ENCODE measurements around the gene COMMD2.

Gene COMMD2

GRCh38 chr3:149763565-149764195 is 11.4 kb upstream of the COMMD2 start:
- DNase-seq: no peak
- Histone ChIP-seq H3K79me2 (ENCODE audit: insufficient read depth, low read length) (no peaks in the 10 kb centered on the region), H3K27me3 (ENCODE audit: insufficient read depth, low read length, poor library complexity) (peaks cover 17% of the 10 kb centered on the region), H4K20me1 (ENCODE audit: insufficient read depth, low read length) (no peaks in the 10 kb centered on the region), H3K4me3 (ENCODE audit: low read depth in 1 of 2, low read length in 2 of 2) (no peak overlapping the region), H3K4me1 (ENCODE audit: insufficient read depth, low read length) (no peaks in the 10 kb centered on the region), H2AFZ (ENCODE audit: low read depth, low read length) (no peak overlapping the region), H3K9me3 (ENCODE audit: insufficient read depth, low read length, severe bottlenecking) (no peaks in the 10 kb centered on the region), H3K9ac (ENCODE audit: low read depth, low read length) (no peak overlapping the region), H3K36me3 (ENCODE audit: insufficient read depth, low read length) (no peaks in the 10 kb centered on the region), H3K4me2 (ENCODE audit: insufficient read depth, low read length) (no peak overlapping the region), H3K27ac (ENCODE audit: low read length) (no peak overlapping the region)
- no peak for ATAC-seq (ENCODE audit: insufficient read depth, low read depth)
- TF ChIP-seq EZH2 (IDR thresholded peaks at IDR 0.05; ENCODE audit: borderline replicate concordance, low read depth, low read length, severe bottlenecking) (no peak), CTCF (IDR thresholded peaks at IDR 0.05; ENCODE audit: borderline replicate concordance, extremely low read depth, low read length, poor library complexity, severe bottlenecking) (no peak)

GRCh38 chr3:149753717-149754116 is 1.4 kb upstream of the COMMD2 start:
- Histone ChIP-seq H2AFZ (ENCODE audit: low read depth, low read length) (peak overlapping the region; percentile 97), H3K9me3 (ENCODE audit: insufficient read depth, low read length, severe bottlenecking) (no peaks in the 10 kb centered on the region), H3K4me2 (ENCODE audit: insufficient read depth, low read length) (peak overlapping the region; percentile 87; the same call in 1 of the 2 replicates), H3K27ac (ENCODE audit: low read length) (no peak overlapping the region), H3K27me3 (ENCODE audit: insufficient read depth, low read length, poor library complexity) (no peaks in the 10 kb centered on the region), H3K79me2 (ENCODE audit: insufficient read depth, low read length) (peaks cover 12% of the 10 kb centered on the region), H4K20me1 (ENCODE audit: insufficient read depth, low read length) (no peaks in the 10 kb centered on the region), H3K4me3 (ENCODE audit: low read depth in 1 of 2, low read length in 2 of 2) (no peak overlapping the region), H3K36me3 (ENCODE audit: insufficient read depth, low read length) (peaks cover 9% of the 10 kb centered on the region; the same call in 1 of the 2 replicates), H3K4me1 (ENCODE audit: insufficient read depth, low read length) (peaks cover 28% of the 10 kb centered on the region), H3K9ac (ENCODE audit: low read depth, low read length) (no peak overlapping the region)
- DNase-seq (no peak), ATAC-seq (ENCODE audit: insufficient read depth, low read depth) (no peak)
- TF ChIP-seq CTCF (IDR thresholded peaks at IDR 0.05; ENCODE audit: borderline replicate concordance, extremely low read depth, low read length, poor library complexity, severe bottlenecking) (no peak), EZH2 (IDR thresholded peaks at IDR 0.05; ENCODE audit: borderline replicate concordance, low read depth, low read length, severe bottlenecking) (no peak)

GRCh38 chr3:149752788-149753136 is 473 bp upstream of the COMMD2 start:
- Histone ChIP-seq H3K9me3 (ENCODE audit: insufficient read depth, low read length, severe bottlenecking) (no peaks in the 10 kb centered on the region), H2AFZ (ENCODE audit: low read depth, low read length) (peak overlapping the region; percentile 97), H3K27ac (ENCODE audit: low read length) (peak overlapping the region; percentile 73), H3K9ac (ENCODE audit: low read depth, low read length) (peak overlapping the region; percentile 72), H3K4me2 (ENCODE audit: insufficient read depth, low read length) (peak overlapping the region; percentile 87), H3K4me3 (ENCODE audit: low read depth in 1 of 2, low read length in 2 of 2) (peak overlapping the region; percentile 54 to 89; a peak in 3 of 4 replicates), H3K27me3 (ENCODE audit: insufficient read depth, low read length, poor library complexity) (no peaks in the 10 kb centered on the region), H3K4me1 (ENCODE audit: insufficient read depth, low read length) (peaks cover 28% of the 10 kb centered on the region), H3K36me3 (ENCODE audit: insufficient read depth, low read length) (peaks cover 18% of the 10 kb centered on the region), H3K79me2 (ENCODE audit: insufficient read depth, low read length) (peaks cover 12% of the 10 kb centered on the region), H4K20me1 (ENCODE audit: insufficient read depth, low read length) (no peaks in the 10 kb centered on the region)
- no peak for DNase-seq
- no peak for TF ChIP-seq EZH2 (IDR thresholded peaks at IDR 0.05; ENCODE audit: borderline replicate concordance, low read depth, low read length, severe bottlenecking)
- no peak for TF ChIP-seq CTCF (IDR thresholded peaks at IDR 0.05; ENCODE audit: borderline replicate concordance, extremely low read depth, low read length, poor library complexity, severe bottlenecking)
- ATAC-seq (ENCODE audit: insufficient read depth, low read depth): peak; percentile 5; the same call in 1 of the 3 replicates

Data from DND-41 (cell line).